Neutrophil (primary cell): ENCODE measurements around the gene CD1C.
"Not testable (repeated sequence)": the region's sequence is repeated elsewhere in the genome, so short reads cannot be mapped to it uniquely, and the experiment has no call there.

Source experiments
- H3K27ac ChIP-seq: fragments of 200-600 bp; sonication (generic); 2 replicates; pipeline ENCODE4 v1.5.1; 2016; ENCODE audit warnings: mild to moderate bottlenecking, moderate library complexity
- H3K27me3 ChIP-seq: fragments of 200-600 bp; sonication (generic); 2 replicates; pipeline ENCODE4 v1.6.0; 2016; ENCODE audit warnings: mild to moderate bottlenecking
- H3K36me3 ChIP-seq: fragments of 200-600 bp; sonication (generic); 2 replicates; pipeline ENCODE4 v1.5.1; 2017
- H3K4me1 ChIP-seq, 2 experiments: fragments of 200-600 bp in 1 of 2; sonication (generic) in 1 of 2; 1 replicate in 1 of 2; 2 replicates in 1 of 2; pipeline versions ENCODE4 v1.5.1 to v1.6.1; 2013 to 2016; ENCODE audit warnings: low read depth in 1 of 2, low read length in 1 of 2, mild to moderate bottlenecking in 1 of 2, moderate library complexity in 1 of 2; ENCODE audit not compliant: control insufficient read depth in 1 of 2, insufficient read depth in 1 of 2
- H3K4me3 ChIP-seq, 2 experiments: fragments of 200-600 bp in 1 of 2; sonication (generic) in 1 of 2; 1 replicate in 1 of 2; 2 replicates in 1 of 2; pipeline ENCODE4 v1.5.1; 2013 to 2016; ENCODE audit warnings: low read depth in 1 of 2, low read length in 1 of 2, mild to moderate bottlenecking in 1 of 2, moderate library complexity in 1 of 2
- H3K9me3 ChIP-seq: fragments of 200-600 bp; sonication (generic); 2 replicates; pipeline ENCODE4 v1.5.1; 2016
- CTCF ChIP-seq: fragments of 200-600 bp; sonication (generic); IDR thresholded peaks from 2 replicates; pipeline ENCODE4 v1.5.1; 2016; ENCODE audit warnings: antibody characterized with exemption

The CD1C gene

GRCh38 chr1:158331481-158332150 is 41.9 kb downstream of the CD1C start, which contains the start of gene CD1B:
CD1B (minus strand) TSS chr1:158331531; CDS start chr1:158331423, 108 bp downstream.
- H3K4me1 ChIP-seq: no peaks in the 10 kb centered on the region
- H3K27me3 ChIP-seq: peaks cover 34% of the 10 kb centered on the region
- H3K36me3 ChIP-seq: no peaks in the 10 kb centered on the region
- no peaks in the 10 kb centered on the region for H3K9me3 ChIP-seq
- no peak for TF ChIP-seq CTCF
- H3K27ac ChIP-seq: no peak within 1 kb of the TSS
- no peak within 1 kb of the TSS for H3K4me3 ChIP-seq

- Histone ChIP-seq H3K27ac (no peak overlapping the region), H3K4me1 (no peaks in the 10 kb centered on the region), H3K9me3 (no peaks in the 10 kb centered on the region), H3K36me3 (no peaks in the 10 kb centered on the region), H3K27me3 (peaks cover 28% of the 10 kb centered on the region), H3K4me3 (no peak overlapping the region)
- no peak for TF ChIP-seq CTCF
Measured at GRCh38 chr1:158333405-158334155, 43.9 kb downstream of the CD1C start.

GRCh38 chr1:158334526-158335212 is 44.9 kb downstream of the CD1C start:
- no peaks in the 10 kb centered on the region for H3K36me3 ChIP-seq
- no peak overlapping the region for H3K27ac ChIP-seq
- H3K27me3 ChIP-seq: peaks cover 28% of the 10 kb centered on the region
- no peaks in the 10 kb centered on the region for H3K4me1 ChIP-seq
- H3K9me3 ChIP-seq: no peaks in the 10 kb centered on the region
- no peak for TF ChIP-seq CTCF
- no peak overlapping the region for H3K4me3 ChIP-seq

- Histone ChIP-seq H3K9me3 (no peaks in the 10 kb centered on the region), H3K27me3 (peaks cover 26% of the 10 kb centered on the region), H3K4me1 (no peaks in the 10 kb centered on the region), H3K27ac (no peak overlapping the region), H3K4me3 (no peak overlapping the region), H3K36me3 (no peaks in the 10 kb centered on the region)
- no peak for TF ChIP-seq CTCF
Measured at GRCh38 chr1:158335213-158335532, 45.5 kb downstream of the CD1C start.

- not testable (repeated sequence) for H3K36me3 ChIP-seq, H3K9me3 ChIP-seq, H3K27ac ChIP-seq, H3K4me1 ChIP-seq, H3K4me3 ChIP-seq
- peaks cover 16% of the 10 kb centered on the region for H3K27me3 ChIP-seq
Measured at GRCh38 chr1:158336413-158336812, 46.7 kb downstream of the CD1C start.
